ENCODE results near the gene ASPA. TPM values are rescaled to one million over a fixed set of nuclear protein-coding genes. Genes with fewer than 3 reads are reported as not detected.
A peak's percentile ranks its signal among the peaks of the same experiment; 100 is the strongest.

Gene ASPA
- total and polyA plus RNA-seq, 8 donors, result 0.53 to 7.3 (median 3.1) TPM; not detected in 1

- H3K9me3 ChIP-seq, result no peaks in the 10 kb centered on the region
- H3K27ac ChIP-seq, result no peak within 1 kb of the TSS
- H3K27me3 ChIP-seq, result no peaks in the 10 kb centered on the region
- intact Hi-C loops (cut with DNase I; ENCODE audit: low total_unique reads), result no loop called here
- DNase-seq, result no peak
- H3K4me1 ChIP-seq, result peaks cover 5 to 17% (median 11%) of the 10 kb centered on the region in 4 donors
- TF ChIP-seq CTCF (IDR thresholded peaks at IDR 0.05), result no peak
- no peak for TF ChIP-seq EP300 (IDR thresholded peaks at IDR 0.05)
- TF ChIP-seq POLR2AphosphoS5 (IDR thresholded peaks at IDR 0.05), result no peak
- no peak for TF ChIP-seq POLR2A (IDR thresholded peaks at IDR 0.05)
- H3K4me3 ChIP-seq, result no peak within 1 kb of the TSS
- H3K36me3 ChIP-seq, result no peaks in the 10 kb centered on the region
- 95 to 97% (median 96%) methylated on average over 36 to 38 of the region's 38 CpGs for WGBS, 5 donors
Measured at GRCh38 chr17:3471599-3471998, 4.2 kb upstream of the ASPA start, which contains the start of gene SPATA22. TSS of gene SPATA22 (minus strand) at chr17:3471819. CDS start at chr17:3469325, 2,494 bp downstream.

GRCh38 chr17:3472137-3472536 is 3.7 kb upstream of the ASPA start:
- intact Hi-C loops (cut with DNase I; ENCODE audit: low total_unique reads), result no loop called here

GRCh38 chr17:3474212-3474611 is 1.6 kb upstream of the ASPA start:
- 9 to 22% (median 17%) methylated on average over 3 of the region's 3 CpGs for WGBS, 5 donors

More at GRCh38 chr17:3472137-3472536, 3.7 kb upstream of the ASPA start:
- WGBS, 5 donors, result 90 to 95% (median 94%) methylated on average over 21 of the region's 21 CpGs
- Histone ChIP-seq H3K9me3 (no peaks in the 10 kb centered on the region), H3K27ac (no peak overlapping the region), H3K4me3 (no peak overlapping the region), H3K36me3 (no peaks in the 10 kb centered on the region), H3K4me1 (peaks cover 5 to 21% (median 14%) of the 10 kb centered on the region in 4 donors), H3K27me3 (no peaks in the 10 kb centered on the region)
- no peak for TF ChIP-seq EP300 (IDR thresholded peaks at IDR 0.05)
- TF ChIP-seq CTCF (IDR thresholded peaks at IDR 0.05), result no peak
- no peak for TF ChIP-seq POLR2A (IDR thresholded peaks at IDR 0.05)
- no peak for TF ChIP-seq POLR2AphosphoS5 (IDR thresholded peaks at IDR 0.05)
- DNase-seq, result no peak

GRCh38 chr17:3475251-3475685 is 529 bp upstream of the ASPA start:
- H3K27ac ChIP-seq, result peak overlapping the region in 4 of 5 donors; percentile 57 to 81 (median 72)
- H3K9me3 ChIP-seq, result no peaks in the 10 kb centered on the region
- no peaks in the 10 kb centered on the region for H3K36me3 ChIP-seq
- DNase-seq, result peak in 1 of 2 donors; percentile 24
- TF ChIP-seq EP300 (IDR thresholded peaks at IDR 0.05), result no peak
- TF ChIP-seq POLR2A (IDR thresholded peaks at IDR 0.05), result no peak
- no peak for TF ChIP-seq POLR2AphosphoS5 (IDR thresholded peaks at IDR 0.05)
- no peak for TF ChIP-seq CTCF (IDR thresholded peaks at IDR 0.05)
- H3K4me1 ChIP-seq, result peaks cover 5 to 21% (median 14%) of the 10 kb centered on the region in 4 donors
- 59 to 86% (median 62%) methylated on average over 4 of the region's 4 CpGs for WGBS, 5 donors
- intact Hi-C loops (cut with DNase I; ENCODE audit: low total_unique reads), result no loop called here
- no peaks in the 10 kb centered on the region for H3K27me3 ChIP-seq
- no peak overlapping the region for H3K4me3 ChIP-seq

More at GRCh38 chr17:3474212-3474611, 1.6 kb upstream of the ASPA start:
- H3K9me3 ChIP-seq, result no peaks in the 10 kb centered on the region
- peak in 1 of 2 donors; percentile 78 for DNase-seq
- H3K36me3 ChIP-seq, result no peaks in the 10 kb centered on the region
- H3K4me1 ChIP-seq, result peaks cover 5 to 21% (median 14%) of the 10 kb centered on the region in 4 donors
- no peak for TF ChIP-seq POLR2A (IDR thresholded peaks at IDR 0.05)
- TF ChIP-seq CTCF (IDR thresholded peaks at IDR 0.05), result no peak
- no peak for TF ChIP-seq EP300 (IDR thresholded peaks at IDR 0.05)
- TF ChIP-seq POLR2AphosphoS5 (IDR thresholded peaks at IDR 0.05), result no peak
- H3K27ac ChIP-seq, result peak overlapping the region in 3 of 5 donors; percentile 72 to 81 (median 73)
- H3K4me3 ChIP-seq, result no peak overlapping the region
- H3K27me3 ChIP-seq, result no peaks in the 10 kb centered on the region
- intact Hi-C loops (cut with DNase I; ENCODE audit: low total_unique reads), result no loop called here
